BJ (cell line): ENCODE data around the gene PDE4D. TPM values are rescaled to one million over a fixed set of nuclear protein-coding genes. Genes with fewer than 3 reads are reported as not detected.

ENCODE experiments used
- CTCF ChIA-PET: fragments of 350-600 bp; formaldehyde crosslinking; extraction: SDS; loops from one replicate; lab custom pipeline; 2021; ENCODE audit warnings: antibody characterized with exemption, inconsistent platforms; lab: Yijun Ruan, JAX
- POLR2A ChIA-PET: fragments of 300-600 bp; sonication (Branson Sonifier 250); formaldehyde crosslinking; extraction: SDS; loops from one replicate; lab custom pipeline; 2021; ENCODE audit warnings: antibody characterized with exemption; lab: Charles Lee
- DNase-seq: peaks from one replicate; pipeline ENCODE4 v3.0.0-alpha.2; 2011; ENCODE audit warnings: low read depth
- H3K27me3 ChIP-seq: 2 replicates; pipeline ENCODE4 v1.6.0; 2011; ENCODE audit warnings: low read length; ENCODE audit not compliant: control insufficient read depth, insufficient read depth
- H3K36me3 ChIP-seq: 2 replicates; pipeline ENCODE4 v1.5.1; 2011; ENCODE audit warnings: low read length; ENCODE audit not compliant: control insufficient read depth, insufficient read depth
- H3K4me3 ChIP-seq: 2 replicates; pipeline ENCODE4 v1.5.1; 2011; ENCODE audit warnings: low read depth, mild to moderate bottlenecking, control low read depth, low read length
- polyA plus RNA-seq: library from polyadenylated mRNA; depleted of rRNA; stranded (reverse); fragments of >200 nt; gene quantifications from 2 replicates; pipeline ENCODE4 v1.2.3, GENCODE V29; 2011
- TF ChIP-seq, protein P1 (sequence below): IDR thresholded peaks from 2 replicates; pipeline ENCODE4 v1.5.1; 2011; ENCODE audit warnings: low read depth, mild to moderate bottlenecking, control low read depth, inconsistent platforms, low read length, moderate library complexity; ENCODE audit not compliant: insufficient read depth

The PDE4D gene
- polyA plus RNA-seq, 1 experiment: 2.8 TPM

- POLR2A ChIA-PET: no interaction called here
- no peak overlapping the region for H3K4me3 ChIP-seq
- CTCF ChIA-PET: interaction anchor here (1.3 kb wide), 1 partner anchor 10 kb away, joined by 3 read pairs; no protein-coding TSS in a partner anchor
- TF ChIP-seq, protein P1, sequence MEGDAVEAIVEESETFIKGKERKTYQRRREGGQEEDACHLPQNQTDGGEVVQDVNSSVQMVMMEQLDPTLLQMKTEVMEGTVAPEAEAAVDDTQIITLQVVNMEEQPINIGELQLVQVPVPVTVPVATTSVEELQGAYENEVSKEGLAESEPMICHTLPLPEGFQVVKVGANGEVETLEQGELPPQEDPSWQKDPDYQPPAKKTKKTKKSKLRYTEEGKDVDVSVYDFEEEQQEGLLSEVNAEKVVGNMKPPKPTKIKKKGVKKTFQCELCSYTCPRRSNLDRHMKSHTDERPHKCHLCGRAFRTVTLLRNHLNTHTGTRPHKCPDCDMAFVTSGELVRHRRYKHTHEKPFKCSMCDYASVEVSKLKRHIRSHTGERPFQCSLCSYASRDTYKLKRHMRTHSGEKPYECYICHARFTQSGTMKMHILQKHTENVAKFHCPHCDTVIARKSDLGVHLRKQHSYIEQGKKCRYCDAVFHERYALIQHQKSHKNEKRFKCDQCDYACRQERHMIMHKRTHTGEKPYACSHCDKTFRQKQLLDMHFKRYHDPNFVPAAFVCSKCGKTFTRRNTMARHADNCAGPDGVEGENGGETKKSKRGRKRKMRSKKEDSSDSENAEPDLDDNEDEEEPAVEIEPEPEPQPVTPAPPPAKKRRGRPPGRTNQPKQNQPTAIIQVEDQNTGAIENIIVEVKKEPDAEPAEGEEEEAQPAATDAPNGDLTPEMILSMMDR: no peak
- H3K36me3 ChIP-seq: no peaks in the 10 kb centered on the region
- no peak for DNase-seq
- H3K27me3 ChIP-seq: no peaks in the 10 kb centered on the region
Measured at GRCh38 chr5:59538750-59539121, 354.8 kb downstream of the PDE4D start.

- TF ChIP-seq, protein P1: no peak
Measured at GRCh38 chr5:59537961-59538749, 355.4 kb downstream of the PDE4D start.

GRCh38 chr5:59536875-59537274 is 356.7 kb downstream of the PDE4D start:
- POLR2A ChIA-PET: no interaction called here
- DNase-seq: no peak
- H3K4me3 ChIP-seq: no peak overlapping the region
- H3K36me3 ChIP-seq: no peaks in the 10 kb centered on the region
- TF ChIP-seq, protein P1: no peak
- CTCF ChIA-PET: no interaction called here
- H3K27me3 ChIP-seq: no peaks in the 10 kb centered on the region

More at GRCh38 chr5:59537961-59538749, 355.4 kb downstream of the PDE4D start:
- POLR2A ChIA-PET: no interaction called here
- DNase-seq: no peak
- Histone ChIP-seq H3K4me3 (no peak overlapping the region), H3K27me3 (no peaks in the 10 kb centered on the region), H3K36me3 (no peaks in the 10 kb centered on the region)
- CTCF ChIA-PET: interaction anchor here (1.3 kb wide), 1 partner anchor 11 kb away, joined by 3 read pairs; no protein-coding TSS in a partner anchor

GRCh38 chr5:59535561-59535960 is 358.0 kb downstream of the PDE4D start:
- CTCF ChIA-PET: no interaction called here
- H3K27me3 ChIP-seq: no peaks in the 10 kb centered on the region
- no peak for DNase-seq
- H3K4me3 ChIP-seq: no peak overlapping the region
- TF ChIP-seq, protein P1: no peak
- POLR2A ChIA-PET: no interaction called here
- no peaks in the 10 kb centered on the region for H3K36me3 ChIP-seq

DNA sequence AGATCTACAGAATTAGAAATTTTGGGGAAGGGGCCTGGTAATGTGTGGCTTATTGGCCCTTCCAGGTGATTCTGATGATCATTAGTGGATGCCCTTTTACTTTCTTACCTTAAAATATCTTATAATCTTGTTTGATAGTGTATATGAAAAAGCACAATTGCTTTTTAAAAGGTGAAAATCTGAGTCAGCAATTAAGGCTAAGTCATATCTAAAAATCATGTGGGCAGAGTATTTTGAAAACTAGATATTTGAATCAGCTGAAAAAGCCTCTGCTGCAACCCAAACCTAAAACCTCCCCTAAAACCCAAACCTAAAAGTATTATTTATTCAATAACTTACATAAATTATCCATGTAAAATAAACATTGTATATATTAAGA is 359.8 kb downstream of the PDE4D start:
- Histone ChIP-seq H3K4me3 (no peak overlapping the region), H3K27me3 (no peaks in the 10 kb centered on the region), H3K36me3 (no peaks in the 10 kb centered on the region)
- TF ChIP-seq, protein P1: no peak
- ChIA-PET POLR2A (no interaction called here), CTCF (no interaction called here)
- DNase-seq: no peak
